COLO668 (cell line): Measurements from ENCODE around the gene SPART.

Source experiments
- DNase-seq: peaks from one replicate; lab custom pipeline; 2025; ENCODE audit not compliant: unreplicated experiment; lab: John Stamatoyannopoulos, UW

SPART gene

GRCh38 chr13:36258831-36259230 lies 87.4 kb downstream of the SPART start:
- no peak for DNase-seq
